OCI-M2 (cell line): ENCODE results near the gene DLX3.

Experiments used
- DNase-seq: peaks from one replicate; lab custom pipeline; 2025; ENCODE audit not compliant: unreplicated experiment; lab: John Stamatoyannopoulos, UW

DLX3 gene

DNA sequence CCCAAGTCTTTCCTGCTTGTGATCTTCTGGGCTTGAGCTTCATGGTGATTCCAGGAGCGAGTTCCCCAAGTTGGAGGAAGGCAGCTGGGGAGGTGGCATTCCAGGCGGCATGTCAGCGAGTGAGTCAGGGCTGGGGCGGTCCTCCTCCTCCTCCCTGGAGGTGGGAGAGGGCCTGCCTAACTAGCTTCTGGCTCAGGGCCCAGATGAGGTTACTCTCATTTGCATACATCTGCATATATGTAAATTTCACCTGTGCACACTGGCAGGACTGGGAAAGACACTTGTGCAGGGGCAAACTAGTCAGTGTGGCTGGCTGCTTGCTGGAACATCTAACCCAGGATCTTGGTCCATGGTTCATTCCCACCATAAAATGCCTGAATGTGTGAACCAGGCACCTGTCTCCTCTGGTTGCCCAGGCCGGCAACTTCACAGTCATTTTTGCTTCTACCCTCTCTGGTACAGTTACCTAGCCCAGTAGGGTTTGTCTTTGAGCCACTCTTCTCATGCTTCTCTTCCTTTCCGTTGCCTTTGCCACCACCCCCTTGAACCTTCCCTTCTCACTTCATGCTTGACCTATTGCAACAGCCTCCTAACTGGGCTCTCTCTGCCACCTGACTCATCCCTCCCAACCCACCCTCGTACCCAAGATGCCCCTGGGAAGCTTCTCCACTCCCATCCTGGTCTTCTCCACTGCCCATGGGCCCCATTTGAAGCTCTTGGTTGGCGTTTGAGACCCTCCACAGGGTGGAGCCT is 35.7 kb downstream of the DLX3 start:
- no peak for DNase-seq

DNA sequence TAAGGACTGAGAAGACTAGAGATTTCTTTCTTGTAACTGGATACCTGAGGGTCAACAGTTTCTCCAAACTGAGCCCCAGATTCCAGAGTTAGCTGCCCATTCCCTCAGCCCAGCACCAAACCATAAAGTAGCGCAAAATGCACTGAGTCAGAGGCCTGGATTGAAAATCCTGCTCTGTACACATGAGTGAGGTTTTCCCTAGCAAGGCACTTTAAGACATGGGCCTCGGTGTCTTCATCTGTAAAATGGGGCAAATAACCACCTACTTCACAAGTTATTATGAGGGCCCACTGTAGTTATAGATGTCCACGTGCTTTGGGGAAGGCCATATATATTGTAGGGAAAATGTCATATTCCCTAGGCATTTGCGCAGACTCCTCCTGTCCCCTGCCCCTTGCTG is 36.3 kb downstream of the DLX3 start:
- no peak for DNase-seq

- no peak for DNase-seq
These were observed 37.7 kb downstream of the DLX3 start for GRCh38 chr17:49957350-49957749.

- no peak for DNase-seq
These were observed 38.2 kb downstream of the DLX3 start for GRCh38 chr17:49956780-49957179.

DNA sequence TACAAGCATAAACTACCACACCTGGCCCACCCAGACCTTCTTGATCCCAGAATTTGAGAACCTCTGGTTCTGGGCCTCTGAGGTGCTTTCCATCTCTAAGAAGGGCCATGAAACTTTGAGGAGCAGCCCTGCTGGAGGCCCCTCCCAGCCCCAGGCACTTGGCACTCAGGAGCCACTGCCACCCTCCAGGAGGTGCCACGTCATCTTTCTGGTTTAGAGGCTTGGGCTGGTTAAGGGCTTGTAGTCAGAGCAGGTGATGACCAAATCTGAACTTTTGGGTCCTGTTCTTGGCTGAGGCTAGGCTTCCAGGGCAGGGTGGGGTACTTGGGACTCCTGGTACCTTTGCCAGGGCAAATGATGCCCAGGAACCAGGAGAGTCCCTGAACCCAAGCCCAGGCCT is 39.9 kb downstream of the DLX3 start:
- no peak for DNase-seq

- DNase-seq = no peak
These were observed 42.0 kb downstream of the DLX3 start for GRCh38 chr17:49952912-49953497.

DNA sequence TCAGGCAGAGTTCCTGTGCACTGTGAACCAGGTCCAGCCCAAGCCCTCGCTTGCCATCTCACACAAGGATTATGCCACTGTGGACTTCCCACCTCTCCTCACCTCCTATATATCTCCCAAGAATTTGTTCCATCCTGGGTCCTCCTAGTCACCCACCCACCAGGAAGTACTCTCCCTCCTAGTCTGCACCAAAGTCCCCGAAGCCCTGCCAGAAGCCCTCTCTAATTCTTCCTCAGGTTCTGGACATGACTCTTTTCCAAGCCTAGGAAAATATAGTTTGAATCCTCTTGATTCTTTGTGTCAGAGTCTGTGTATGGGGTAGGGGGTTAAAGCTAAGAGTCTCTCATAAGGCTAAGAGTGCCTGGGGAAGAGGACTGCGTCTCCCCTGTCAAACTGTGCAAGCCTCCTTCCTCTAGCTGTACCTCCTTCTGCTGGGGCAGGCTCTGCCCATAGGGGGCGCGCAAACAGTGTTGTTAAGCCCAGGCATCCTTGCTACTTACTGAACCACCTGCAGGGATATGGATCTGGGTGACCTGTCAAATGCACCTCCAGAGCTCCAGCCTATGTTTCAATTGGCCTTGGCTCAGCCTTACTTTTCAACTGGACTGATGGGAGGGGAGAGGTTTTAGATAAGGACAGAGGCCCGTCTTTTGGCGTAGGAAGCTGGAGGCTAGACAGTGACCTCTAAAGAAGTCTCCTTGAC is 42.7 kb downstream of the DLX3 start:
- DNase-seq = no peak

- no peak for DNase-seq
These were observed 43.5 kb downstream of the DLX3 start for GRCh38 chr17:49951362-49952082.

DNA sequence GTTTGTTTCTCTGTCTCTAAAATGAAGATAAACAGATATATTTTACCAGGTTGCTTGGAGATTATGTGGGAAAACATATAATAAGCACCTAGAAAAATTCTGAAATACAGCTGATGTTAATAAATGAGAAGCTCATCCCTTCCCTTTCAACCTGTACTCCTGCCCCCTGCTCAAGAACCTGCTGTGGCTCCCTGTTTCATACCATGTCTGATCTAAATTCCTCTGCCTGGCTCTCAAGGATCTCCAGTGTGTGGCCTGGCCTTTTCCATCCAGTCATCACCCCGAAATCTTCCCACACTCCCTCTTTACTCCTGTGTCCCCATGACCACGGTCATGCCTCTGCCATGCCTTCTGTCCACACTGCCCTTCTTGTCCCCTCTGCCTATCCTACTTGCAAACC is 45.4 kb downstream of the DLX3 start:
- no peak for DNase-seq

- no peak for DNase-seq
These were observed 48.0 kb downstream of the DLX3 start for GRCh38 chr17:49946964-49947584.

DNA sequence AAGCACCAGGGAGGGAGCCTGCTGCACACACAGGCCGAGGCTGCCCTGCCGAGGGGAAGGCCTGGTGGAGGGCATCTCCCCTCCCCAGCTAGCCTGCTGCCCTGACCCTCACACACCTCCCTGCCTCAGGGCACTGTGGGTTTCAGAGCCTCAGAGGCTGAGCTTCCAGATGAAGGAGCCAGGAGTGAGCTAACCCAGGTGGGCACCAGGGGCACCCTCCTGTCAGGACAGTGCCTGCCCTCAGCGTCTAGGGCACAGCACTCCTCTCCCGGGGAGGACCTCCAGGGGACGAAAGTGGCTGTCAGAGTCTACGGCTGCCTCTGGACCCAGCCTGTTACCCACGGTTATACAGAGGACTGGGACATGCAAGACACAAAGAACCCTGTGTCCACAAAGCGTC is 48.8 kb downstream of the DLX3 start:
- DNase-seq = no peak

DNA sequence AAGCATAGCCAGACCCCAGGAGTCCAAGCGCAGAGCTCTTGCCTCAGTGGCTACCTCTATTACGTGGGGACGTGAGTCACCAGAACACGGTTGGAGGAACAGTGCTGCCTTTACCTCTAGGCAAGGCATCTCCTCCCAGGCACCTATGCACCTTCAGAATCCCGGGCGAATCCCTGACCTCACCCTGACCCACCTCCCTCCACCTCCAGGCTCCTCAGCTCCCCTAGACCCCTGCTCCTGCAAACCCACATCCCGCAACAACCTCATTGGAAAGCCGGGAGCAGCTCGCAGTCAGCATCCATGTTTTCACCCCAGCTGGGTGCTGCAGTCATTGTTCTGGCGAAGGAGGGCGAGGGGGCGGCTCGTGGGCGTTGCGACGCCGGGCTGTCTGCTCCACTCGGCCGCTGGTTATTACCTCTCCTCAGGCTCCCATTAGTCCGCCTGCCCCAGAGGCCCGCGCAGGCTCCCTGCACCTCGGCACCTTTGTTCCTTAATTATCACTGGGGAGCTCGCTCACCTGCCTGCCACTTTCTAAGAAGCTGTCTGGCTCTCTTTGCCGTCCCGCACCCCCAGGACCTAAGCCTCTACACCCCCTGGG is 50.7 kb downstream of the DLX3 start:
- no peak for DNase-seq

DNA sequence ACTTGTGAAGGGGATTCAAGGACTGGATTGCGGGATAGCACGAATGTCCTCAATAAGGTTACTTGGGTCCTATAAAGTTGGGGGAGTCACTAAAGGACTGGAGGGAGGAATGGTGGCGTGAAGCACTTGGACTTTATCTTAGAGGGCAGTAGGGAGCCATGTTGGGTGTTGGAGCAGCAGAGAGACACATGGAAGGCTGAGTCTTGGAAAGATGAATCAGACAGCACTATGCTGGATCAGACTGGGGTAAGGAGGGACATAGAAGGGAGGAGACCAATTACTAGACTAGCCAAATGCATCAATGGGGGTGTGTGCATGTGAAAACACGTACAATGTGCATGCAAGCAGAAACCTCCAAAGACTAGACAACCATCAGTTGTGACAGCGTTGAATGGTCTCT is 52.1 kb downstream of the DLX3 start:
- no peak for DNase-seq

DNA sequence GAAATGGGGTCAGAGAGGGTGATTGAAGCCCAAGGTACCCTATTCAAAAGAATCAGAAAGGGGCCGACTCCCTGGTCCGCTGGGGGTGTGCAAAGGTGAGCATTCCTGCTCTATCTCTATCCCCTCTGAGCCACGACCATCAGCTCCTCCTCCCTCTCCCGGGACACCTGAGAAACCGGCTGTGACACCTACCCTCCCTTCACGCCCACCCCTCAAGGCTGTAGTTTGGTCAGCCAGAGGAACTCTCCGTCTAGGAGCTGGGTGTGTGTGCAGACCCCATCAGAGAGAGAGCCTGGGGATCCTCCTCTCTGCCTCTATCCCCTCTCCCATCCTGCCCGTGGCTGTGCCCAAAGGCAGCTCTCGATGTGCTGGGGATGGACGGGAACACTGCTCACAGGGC is 53.6 kb downstream of the DLX3 start:
- no peak for DNase-seq
